Endometrial microvascular endothelial cells (primary cell): ENCODE results near the gene RAI14. TPM values are rescaled to one million over a fixed set of nuclear protein-coding genes. Genes with fewer than 3 reads are reported as not detected.

Experiments
- in situ Hi-C: cut with HindIII; loops from 2 replicates; pipeline ENCODE4 v1.10.0; 2017; ENCODE audit warnings: low sequenced_read_pairs, low pct_unique_long_range_greater_than_20kb; ENCODE audit errors: inconsistent ontology term
- total RNA-seq: library from RNA; depleted of rRNA; stranded (reverse); fragments of >200 nt; gene quantifications from one replicate; pipeline ENCODE4 v1.2.3, GENCODE V29; 2015; ENCODE audit errors: inconsistent ontology term

RAI14 gene
- total RNA-seq, 1 donor from 2014 or later = 126 TPM

GRCh38 chr5:34854459-34855174 lies 198.5 kb downstream of the RAI14 start:
- in situ Hi-C loops = no loop called here

DNA sequence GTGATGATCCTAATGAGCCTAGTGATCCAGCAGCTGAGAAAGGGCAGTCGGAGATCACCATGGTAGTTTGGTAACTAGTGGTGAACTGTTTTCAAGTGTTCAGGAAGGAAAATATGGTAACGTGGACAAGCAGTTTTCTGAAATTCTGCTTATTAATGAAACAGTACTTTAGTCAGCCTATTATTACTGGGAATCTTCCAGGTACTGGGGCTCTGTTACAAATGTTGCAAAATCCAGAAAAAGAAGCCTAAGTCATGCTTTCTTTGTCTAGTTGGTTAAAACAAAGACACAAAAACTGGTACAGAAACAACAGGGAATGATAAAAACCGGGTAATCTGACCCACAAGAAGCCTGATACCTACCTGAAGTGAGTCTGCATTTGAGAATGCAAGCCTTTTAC lies 201.0 kb downstream of the RAI14 start:
- in situ Hi-C loops = no loop called here

- in situ Hi-C loops = no loop called here
Observed at GRCh38 chr5:34857894-34858293, 201.8 kb downstream of the RAI14 start.

DNA sequence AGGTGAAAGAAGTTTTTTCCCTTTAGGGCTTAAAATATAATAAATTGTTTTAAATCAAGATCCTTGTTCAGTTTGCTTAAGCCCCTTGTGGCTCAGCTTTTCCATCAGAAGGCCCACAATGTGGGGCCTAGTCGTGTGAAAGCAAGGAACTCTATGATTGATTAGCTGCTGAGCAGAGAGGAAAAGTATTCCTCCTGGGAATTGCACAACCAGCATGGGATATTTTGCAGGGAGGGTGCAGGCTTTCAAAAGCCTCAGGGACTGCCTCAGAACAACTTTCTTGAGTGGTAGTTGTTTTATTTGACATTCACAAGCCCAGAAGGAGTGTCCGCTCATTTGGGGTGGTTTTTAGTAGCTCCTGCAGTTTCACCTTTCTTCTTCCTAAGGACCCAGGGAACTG lies 202.7 kb downstream of the RAI14 start:
- in situ Hi-C loops = no loop called here

GRCh38 chr5:34859253-34859652 lies 203.1 kb downstream of the RAI14 start:
- in situ Hi-C loops = no loop called here

DNA sequence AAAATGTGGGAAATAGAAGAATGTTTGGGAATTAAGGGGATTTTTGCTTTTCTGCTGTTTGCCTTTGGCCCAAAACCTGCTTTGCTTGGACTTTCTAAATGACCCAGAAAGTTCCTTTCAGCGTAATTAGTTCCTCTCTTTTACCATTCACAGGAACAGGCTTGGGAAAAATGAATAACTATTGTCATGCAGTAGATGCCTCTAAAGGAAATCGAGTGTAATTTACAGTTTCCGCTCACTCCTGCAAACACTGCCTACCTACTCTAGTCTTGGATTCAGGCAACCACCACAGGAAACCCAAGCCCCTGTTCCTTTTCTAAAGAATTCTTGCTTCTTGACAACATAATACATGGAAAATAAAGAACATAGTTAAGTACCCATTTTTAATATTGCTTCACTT lies 207.8 kb downstream of the RAI14 start:
- in situ Hi-C loops = no loop called here

GRCh38 chr5:34865091-34865490 lies 209.0 kb downstream of the RAI14 start:
- in situ Hi-C loops = no loop called here

- in situ Hi-C loops = no loop called here
Observed at GRCh38 chr5:34866989-34867471, 210.9 kb downstream of the RAI14 start.

GRCh38 chr5:34867660-34868059 lies 211.5 kb downstream of the RAI14 start:
- in situ Hi-C loops = no loop called here

GRCh38 chr5:34868791-34869190 lies 212.7 kb downstream of the RAI14 start:
- in situ Hi-C loops = no loop called here

DNA sequence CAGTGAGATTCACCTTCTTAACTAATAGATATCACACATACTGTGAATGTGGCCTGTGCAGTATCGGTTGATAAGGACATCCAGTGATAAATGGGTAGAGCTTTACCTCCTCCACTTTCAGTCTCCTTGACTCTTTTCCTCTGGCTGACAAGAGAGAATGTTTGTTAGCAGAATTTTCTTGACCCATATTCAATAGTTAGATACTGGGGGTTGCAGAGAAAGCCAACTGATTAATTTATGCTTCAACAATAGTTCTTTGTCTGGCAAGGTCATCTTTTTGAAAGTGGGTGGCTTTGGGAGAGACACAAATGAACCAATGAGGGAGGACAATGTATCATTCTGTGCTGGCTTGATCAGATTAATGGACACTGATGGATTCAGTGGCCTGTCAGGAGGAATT lies 213.1 kb downstream of the RAI14 start:
- in situ Hi-C loops = no loop called here

DNA sequence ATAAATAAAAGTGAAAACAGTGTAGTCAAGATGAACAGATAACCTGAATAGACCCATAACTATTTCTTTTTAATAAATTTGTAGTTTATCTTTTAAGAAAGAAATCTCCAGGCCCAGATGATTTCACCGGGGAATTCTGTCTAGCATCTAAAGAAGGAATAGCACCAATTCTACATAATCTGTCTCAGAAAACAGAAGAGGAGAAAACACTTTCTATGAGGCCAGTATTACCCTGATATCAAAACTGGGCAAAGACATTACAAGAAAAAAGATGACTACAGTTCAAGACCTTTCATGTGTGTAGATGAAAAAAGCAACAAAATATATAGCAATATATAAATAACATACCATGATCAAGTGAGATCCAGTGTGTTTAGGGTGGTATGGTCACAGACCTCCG lies 214.3 kb downstream of the RAI14 start:
- in situ Hi-C loops = no loop called here

DNA sequence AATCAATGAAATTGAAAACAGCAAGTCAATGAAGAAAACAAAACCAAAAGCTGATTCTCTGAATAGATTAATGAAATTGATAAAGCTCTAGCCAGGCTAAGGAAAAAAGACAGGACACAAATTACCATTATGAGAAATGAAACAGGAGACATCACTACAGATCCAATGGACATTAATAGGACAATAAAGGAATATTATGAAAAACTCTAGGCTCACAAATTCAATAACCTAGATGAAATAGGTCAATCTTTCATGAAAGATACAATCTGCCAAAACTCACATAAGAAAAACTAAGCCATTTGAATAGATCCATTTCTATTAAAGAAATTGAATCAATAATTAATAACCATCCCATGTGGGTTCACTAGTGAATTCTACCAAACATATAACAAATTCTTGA lies 220.1 kb downstream of the RAI14 start:
- in situ Hi-C loops = no loop called here

GRCh38 chr5:34881246-34881645 lies 225.1 kb downstream of the RAI14 start:
- in situ Hi-C loops = no loop called here

Other genes starting within 250 kb of the RAI14 start
- gene TTC23L, start 182.8 kb downstream of the RAI14 start, total RNA-seq = not detected